A549 (cell line): ENCODE results near the gene SMURF1.

Experiments used
- ATOH8 ChIP-seq: fragments of 250-450 bp; sonication (Bioruptor Pico); IDR thresholded peaks from 2 replicates; pipeline ENCODE4 v1.5.0; 2020; ENCODE audit warnings: low read depth, mild to moderate bottlenecking, moderate library complexity
- CTCF ChIP-seq: fragments of >200 bp; sonication (Bioruptor Twin); formaldehyde crosslinking; IDR thresholded peaks from 3 replicates; pipeline ENCODE4 v1.5.1; 2016
- HDAC2 ChIP-seq: fragments of 200-600 bp; sonication (generic); IDR thresholded peaks from 2 replicates; pipeline ENCODE4 v1.6.1; 2016
- JUN ChIP-seq, 2 experiments: fragments of >200 bp; sonication (Bioruptor Twin); formaldehyde crosslinking; IDR thresholded peaks; 2 replicates in 1 of 2; 3 replicates in 1 of 2; pipeline ENCODE4 v1.6.1; 2016 to 2017
- MAX ChIP-seq: IDR thresholded peaks from 2 replicates; pipeline ENCODE4 v1.6.1; 2012
- PHF8 ChIP-seq: fragments of 200-600 bp; sonication (generic); IDR thresholded peaks from 2 replicates; pipeline ENCODE4 v1.6.1; 2016; ENCODE audit warnings: low read depth, mild to moderate bottlenecking, antibody characterized with exemption, moderate library complexity, borderline replicate concordance
- SMC3 ChIP-seq: fragments of >200 bp; sonication (Bioruptor Twin); formaldehyde crosslinking; IDR thresholded peaks from 3 replicates; pipeline ENCODE4 v1.6.1; 2018; ENCODE audit warnings: inconsistent platforms
- USF2 ChIP-seq: fragments of 450-650 bp; IDR thresholded peaks from 2 replicates; pipeline ENCODE4 v1.6.1; 2014; ENCODE audit warnings: antibody characterized with exemption

- TF ChIP-seq USF2 (no peak), CTCF (no peak), ATOH8 (no peak), SMC3 (no peak), PHF8 (no peak), MAX (no peak), HDAC2 (no peak), JUN (IDR thresholded peaks at IDR 0.05) (no peak)
Measured at GRCh38 chr7:99000196-99000903, 143.6 kb downstream of the SMURF1 start.
